HG03378 (cell line): Measurements from ENCODE around the gene FGFBP2.

Source experiments
- ATAC-seq: cut with Tn5 transposase; IDR thresholded peaks from one replicate; pipeline ENCODE4 v1.9.1; 2021; ENCODE audit warnings: mild to moderate bottlenecking, moderate library complexity; ENCODE audit not compliant: unreplicated experiment

FGFBP2 gene

DNA sequence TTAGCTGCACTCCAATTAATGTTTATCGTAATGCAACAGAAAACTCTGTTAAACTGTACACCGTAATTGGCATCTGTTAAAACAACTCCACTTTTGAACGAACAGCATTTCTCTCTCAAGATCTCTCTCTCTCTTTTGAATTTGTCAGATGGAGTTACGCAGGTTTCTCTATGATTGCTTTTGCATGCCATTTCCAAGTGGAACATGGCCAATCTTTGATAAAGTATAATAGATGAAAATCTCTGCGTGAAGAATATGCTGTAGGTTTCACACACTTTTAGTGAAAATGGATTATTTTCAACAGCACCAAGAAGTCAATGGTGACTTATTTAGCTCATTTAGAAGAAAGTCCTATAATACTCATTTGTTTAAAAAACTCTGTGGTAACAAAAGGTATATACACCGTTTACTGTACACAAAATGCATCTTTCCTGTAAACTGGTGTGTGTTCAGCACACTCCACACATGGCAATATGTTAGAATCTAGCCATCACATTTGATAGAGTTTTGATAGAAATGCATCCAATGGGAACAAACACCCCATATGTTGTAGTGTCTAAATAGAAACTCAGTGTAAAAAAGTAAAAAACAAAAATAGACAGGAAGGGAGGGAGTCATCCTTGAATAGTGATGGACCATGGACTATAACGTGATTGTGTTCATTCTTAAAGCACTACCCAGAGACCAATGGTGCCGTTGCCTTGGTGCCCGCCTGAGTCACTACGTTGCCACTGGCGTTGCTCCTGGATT is 5.8 kb upstream of the FGFBP2 start:
- ATAC-seq, result no peak

DNA sequence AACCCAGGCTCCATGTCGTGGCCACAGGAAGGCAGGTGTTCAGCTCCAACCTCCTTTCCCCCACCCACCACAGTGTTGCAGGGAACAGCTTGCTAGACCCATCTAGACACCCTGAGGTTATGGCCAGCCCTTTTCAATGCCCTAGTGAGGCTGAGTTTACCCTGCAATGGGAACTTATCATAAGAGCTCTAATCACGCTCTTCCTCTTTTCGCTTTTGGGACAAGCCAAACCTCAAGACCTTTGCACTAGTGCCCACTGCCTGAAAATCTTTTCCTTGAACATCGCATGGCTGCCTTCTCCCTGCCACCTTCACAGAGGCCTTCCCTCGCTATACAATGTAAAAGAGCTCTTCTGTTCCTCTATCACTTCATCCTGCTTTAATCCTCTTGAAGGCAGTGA is 2.4 kb upstream of the FGFBP2 start:
- ATAC-seq, result no peak

GRCh38 chr4:15964159-15964558 is 1.2 kb upstream of the FGFBP2 start:
- ATAC-seq, result no peak

GRCh38 chr4:15963576-15963975 is 601 bp upstream of the FGFBP2 start:
- ATAC-seq, result peak; percentile 78

DNA sequence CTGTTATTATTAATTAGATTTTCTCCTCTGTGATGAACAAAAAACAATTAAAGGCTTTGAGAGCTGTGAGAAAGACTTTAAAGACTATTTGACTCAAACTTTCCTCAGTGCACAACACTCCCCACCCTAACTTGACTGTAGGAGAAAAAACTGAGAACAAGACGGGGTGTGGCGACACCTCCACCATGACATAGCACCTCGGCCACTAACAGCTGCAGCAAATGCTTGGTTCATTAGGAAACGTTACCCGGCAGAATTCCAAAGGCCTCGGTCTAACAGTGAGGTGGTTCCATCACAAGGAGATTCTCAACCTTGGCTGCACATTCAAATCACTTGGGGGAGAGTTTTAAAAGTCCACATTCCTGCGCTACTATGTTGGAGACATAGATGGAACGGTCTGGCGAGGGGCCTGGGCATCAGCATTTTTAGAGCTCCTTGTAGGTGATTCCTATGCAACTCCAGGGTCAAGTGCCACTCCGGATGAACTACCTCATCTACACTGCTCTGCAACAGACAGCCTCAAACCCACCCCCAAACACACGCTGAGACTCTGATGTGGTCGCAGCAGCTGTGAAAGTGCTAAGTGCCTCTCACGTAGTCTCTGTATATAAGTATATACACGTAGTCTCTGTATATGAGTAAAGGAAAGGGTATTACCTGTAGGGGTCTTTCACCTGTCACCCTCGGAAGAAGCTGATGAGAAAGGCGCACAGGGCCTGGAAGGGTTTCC is 1.0 kb downstream of the FGFBP2 start:
- no peak for ATAC-seq

- no peak for ATAC-seq
These were observed 4.4 kb downstream of the FGFBP2 start for GRCh38 chr4:15958562-15958961.

GRCh38 chr4:15956179-15956850 is 6.7 kb downstream of the FGFBP2 start:
- ATAC-seq, result peak; percentile 96

GRCh38 chr4:15955670-15956069 is 7.3 kb downstream of the FGFBP2 start:
- no peak for ATAC-seq

DNA sequence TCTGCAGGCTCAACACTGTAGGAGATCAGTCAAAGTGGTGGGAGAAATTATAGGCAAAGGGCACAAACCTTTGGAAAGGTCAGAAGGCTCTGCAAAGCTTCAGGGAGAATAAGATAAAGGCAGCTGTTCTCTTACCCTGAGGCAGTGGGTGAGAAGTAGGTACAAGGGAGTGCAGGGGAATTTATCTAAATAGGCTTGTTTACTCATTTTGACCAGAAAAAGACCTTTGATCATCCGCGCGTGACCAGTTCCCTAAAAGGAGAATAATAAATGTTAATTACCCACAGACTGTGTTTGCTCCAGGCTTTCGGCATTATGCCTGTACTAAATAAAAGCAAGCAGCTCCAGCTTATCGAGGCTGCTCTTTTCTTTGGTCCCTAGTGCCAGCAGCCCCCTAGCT is 9.3 kb downstream of the FGFBP2 start:
- no peak for ATAC-seq

GRCh38 chr4:15951781-15952180 is 11.2 kb downstream of the FGFBP2 start:
- ATAC-seq, result no peak

DNA sequence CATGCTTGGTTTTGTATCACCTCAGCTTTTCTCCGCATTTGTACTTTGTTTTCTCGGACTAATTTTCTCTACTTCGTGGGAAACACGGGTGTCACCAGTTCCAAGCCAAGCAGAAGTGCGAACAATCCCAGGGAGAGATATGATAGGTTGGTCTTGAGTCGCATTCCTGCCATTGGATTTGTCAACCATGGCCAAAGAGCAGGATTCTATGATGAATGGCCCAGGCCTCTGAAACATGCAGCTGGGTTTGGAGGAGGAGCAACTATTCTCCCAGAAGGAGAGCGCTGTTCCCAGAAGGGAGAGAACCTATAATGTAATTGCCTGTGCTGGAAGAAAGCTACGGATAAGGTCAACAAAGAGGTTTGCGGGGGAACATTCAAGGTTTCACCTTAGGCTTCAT is 14.1 kb downstream of the FGFBP2 start:
- no peak for ATAC-seq

- no peak for ATAC-seq
These were observed 15.3 kb downstream of the FGFBP2 start for GRCh38 chr4:15947684-15948083.

DNA sequence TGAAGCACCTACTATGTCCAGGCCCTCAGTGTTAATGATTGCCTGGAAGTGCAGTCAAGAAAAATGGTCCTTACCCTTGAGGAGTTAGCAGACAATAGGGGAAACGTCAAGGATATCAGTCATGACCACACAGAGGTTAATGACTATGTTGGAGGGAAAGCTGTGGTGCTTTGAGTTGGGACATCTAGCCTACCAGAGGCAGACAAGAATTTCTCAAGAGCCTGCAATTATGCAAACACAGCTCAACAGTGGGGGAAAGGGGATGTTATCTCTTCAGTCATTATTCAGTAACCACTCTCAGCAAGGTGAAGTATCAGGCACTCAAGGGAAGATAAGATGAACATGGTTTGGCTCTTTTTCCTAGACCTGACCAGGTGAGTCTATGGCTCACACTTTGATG is 17.5 kb downstream of the FGFBP2 start:
- ATAC-seq, result no peak

GRCh38 chr4:15944895-15945294 is 18.1 kb downstream of the FGFBP2 start:
- ATAC-seq, result no peak

DNA sequence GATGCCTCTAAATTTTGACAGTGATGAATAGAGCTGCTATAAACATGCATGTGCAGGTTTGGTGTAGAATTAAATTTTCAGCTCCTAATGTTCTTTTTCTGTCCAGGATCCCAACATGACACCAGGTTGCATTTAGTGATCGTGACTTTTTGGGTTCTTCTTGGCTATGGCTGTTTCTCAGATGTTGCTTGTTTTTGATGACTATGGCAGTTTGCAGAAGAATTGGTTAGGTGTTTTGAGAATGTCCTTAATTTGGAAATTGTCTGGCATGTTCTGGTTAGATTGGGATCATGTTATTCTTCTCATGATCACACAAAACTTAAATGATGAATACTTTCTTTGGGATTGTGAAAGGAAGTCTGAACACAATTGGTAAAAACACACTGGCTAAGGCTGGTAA is 20.7 kb downstream of the FGFBP2 start:
- no peak for ATAC-seq

GRCh38 chr4:15938640-15939039 is 24.3 kb downstream of the FGFBP2 start, which contains the start of gene FGFBP1:
Gene FGFBP1 (minus strand): TSS chr4:15938740. CDS start chr4:15936632, 2,108 bp downstream.
- ATAC-seq, result no peak

DNA sequence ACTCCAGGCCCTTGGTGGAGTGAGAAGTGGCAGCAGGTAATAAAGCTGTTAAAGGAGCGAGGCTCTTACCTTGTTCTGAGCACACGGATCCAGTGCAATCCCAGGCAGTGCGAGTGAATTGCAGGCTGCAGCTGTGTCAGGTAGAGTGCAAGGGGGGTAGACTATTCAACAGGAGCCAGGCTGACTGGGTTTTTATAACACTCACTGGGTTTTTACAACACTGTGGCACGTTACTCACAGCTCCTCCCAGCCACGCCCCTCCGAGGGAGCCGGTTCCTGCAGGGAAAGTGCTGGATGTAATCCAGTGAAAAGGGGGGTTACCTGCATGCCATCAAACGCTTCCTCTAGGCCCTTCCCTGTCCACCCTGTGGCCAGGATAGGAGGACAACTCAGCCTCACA is 24.8 kb downstream of the FGFBP2 start:
- no peak for ATAC-seq

DNA sequence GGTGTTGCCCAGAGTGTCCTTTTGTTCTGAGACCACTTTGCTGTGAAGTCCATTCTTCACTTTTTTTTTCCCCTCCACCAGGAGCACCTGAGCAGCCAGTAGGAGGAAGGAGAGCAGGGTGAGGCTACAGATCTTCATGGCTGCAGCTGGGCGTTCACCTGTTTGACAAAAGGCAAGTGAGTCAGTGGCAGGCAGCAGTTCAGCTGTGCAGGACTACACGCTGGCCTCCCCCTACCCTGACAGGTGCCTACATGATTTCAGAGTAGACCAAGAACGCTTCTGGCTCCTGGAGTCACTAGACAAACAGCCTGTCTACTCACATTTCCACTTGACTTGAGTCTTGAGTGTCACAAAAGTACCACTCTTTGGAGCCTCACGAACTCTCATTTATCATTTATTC is 26.5 kb downstream of the FGFBP2 start:
- ATAC-seq, result no peak

- no peak for ATAC-seq
These were observed 27.2 kb downstream of the FGFBP2 start for GRCh38 chr4:15935504-15936402.

DNA sequence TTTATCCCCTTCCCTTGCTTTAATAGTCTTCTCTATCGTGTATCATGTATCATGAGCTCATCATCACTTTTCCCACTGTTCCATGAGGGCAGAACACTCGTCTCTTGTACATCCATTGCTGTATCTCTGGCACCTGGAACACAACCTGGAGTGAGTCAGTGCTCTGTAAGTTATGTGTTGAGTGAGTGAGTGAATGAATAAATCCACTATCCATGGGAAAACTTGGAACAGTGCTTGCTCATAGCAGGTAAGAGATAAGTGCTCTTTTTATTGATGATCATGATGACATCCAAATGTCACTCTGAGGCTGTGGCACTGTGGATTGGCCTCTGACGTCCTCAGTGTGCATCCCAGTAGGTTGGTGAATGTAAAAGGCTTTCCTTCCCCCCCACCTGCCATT is 28.7 kb downstream of the FGFBP2 start:
- no peak for ATAC-seq
